KMS-11 (cell line): ENCODE results near the gene XRCC6.
A peak's percentile ranks its signal among the peaks of the same experiment; 100 is the strongest.

Experiments used
- H2AFZ ChIP-seq: fragments of 200-600 bp; sonication (generic); 2 replicates; pipeline ENCODE4 v1.6.1; 2016; ENCODE audit warnings: antibody characterized with exemption, mixed run types, low read depth
- H3K27ac ChIP-seq: fragments of 200-600 bp; sonication (generic); 2 replicates; pipeline ENCODE4 v1.6.1; 2016; ENCODE audit warnings: mild to moderate bottlenecking, mixed run types
- H3K27me3 ChIP-seq: fragments of 200-600 bp; sonication (generic); 2 replicates; pipeline ENCODE4 v1.6.1; 2017; ENCODE audit warnings: mild to moderate bottlenecking, low read depth, mixed run types, moderate library complexity; ENCODE audit not compliant: insufficient read depth
- H3K36me3 ChIP-seq: fragments of 200-600 bp; sonication (generic); 2 replicates; pipeline ENCODE4 v1.6.1; 2017; ENCODE audit warnings: mild to moderate bottlenecking, mixed run types; ENCODE audit not compliant: insufficient read depth
- H3K4me1 ChIP-seq: fragments of 200-600 bp; sonication (generic); 2 replicates; pipeline ENCODE4 v1.6.1; 2016; ENCODE audit warnings: mild to moderate bottlenecking, low read depth, mixed run types; ENCODE audit not compliant: poor library complexity, severe bottlenecking
- H3K4me2 ChIP-seq: fragments of 200-600 bp; sonication (generic); 2 replicates; pipeline ENCODE4 v1.7.0; 2016; ENCODE audit warnings: mild to moderate bottlenecking, mixed run types
- H3K4me3 ChIP-seq: fragments of 200-600 bp; sonication (generic); IDR thresholded peaks from 2 replicates; pipeline ENCODE4 v1.6.1; 2017; ENCODE audit warnings: low read depth, low read length, mixed read lengths; ENCODE audit not compliant: insufficient read depth
- H3K79me2 ChIP-seq: fragments of 200-600 bp; sonication (generic); 2 replicates; pipeline ENCODE4 v1.6.1; 2016; ENCODE audit warnings: low read depth, mixed run types; ENCODE audit not compliant: insufficient read depth
- H3K9ac ChIP-seq: fragments of 200-600 bp; sonication (generic); 2 replicates; pipeline ENCODE4 v1.6.1; 2016; ENCODE audit warnings: mild to moderate bottlenecking, mixed run types
- H4K20me1 ChIP-seq: fragments of 200-600 bp; sonication (generic); 2 replicates; pipeline ENCODE4 v1.6.1; 2016; ENCODE audit warnings: mild to moderate bottlenecking, mixed run types; ENCODE audit not compliant: insufficient read depth
- TF ChIP-seq, protein P1 (sequence below): fragments of 200-600 bp; sonication (generic); conservative IDR thresholded peaks from 2 replicates; pipeline ENCODE4 v1.6.1; 2017; ENCODE audit warnings: low read depth, mild to moderate bottlenecking, antibody characterized with exemption, low read length, moderate library complexity, mixed read lengths

Gene XRCC6

DNA sequence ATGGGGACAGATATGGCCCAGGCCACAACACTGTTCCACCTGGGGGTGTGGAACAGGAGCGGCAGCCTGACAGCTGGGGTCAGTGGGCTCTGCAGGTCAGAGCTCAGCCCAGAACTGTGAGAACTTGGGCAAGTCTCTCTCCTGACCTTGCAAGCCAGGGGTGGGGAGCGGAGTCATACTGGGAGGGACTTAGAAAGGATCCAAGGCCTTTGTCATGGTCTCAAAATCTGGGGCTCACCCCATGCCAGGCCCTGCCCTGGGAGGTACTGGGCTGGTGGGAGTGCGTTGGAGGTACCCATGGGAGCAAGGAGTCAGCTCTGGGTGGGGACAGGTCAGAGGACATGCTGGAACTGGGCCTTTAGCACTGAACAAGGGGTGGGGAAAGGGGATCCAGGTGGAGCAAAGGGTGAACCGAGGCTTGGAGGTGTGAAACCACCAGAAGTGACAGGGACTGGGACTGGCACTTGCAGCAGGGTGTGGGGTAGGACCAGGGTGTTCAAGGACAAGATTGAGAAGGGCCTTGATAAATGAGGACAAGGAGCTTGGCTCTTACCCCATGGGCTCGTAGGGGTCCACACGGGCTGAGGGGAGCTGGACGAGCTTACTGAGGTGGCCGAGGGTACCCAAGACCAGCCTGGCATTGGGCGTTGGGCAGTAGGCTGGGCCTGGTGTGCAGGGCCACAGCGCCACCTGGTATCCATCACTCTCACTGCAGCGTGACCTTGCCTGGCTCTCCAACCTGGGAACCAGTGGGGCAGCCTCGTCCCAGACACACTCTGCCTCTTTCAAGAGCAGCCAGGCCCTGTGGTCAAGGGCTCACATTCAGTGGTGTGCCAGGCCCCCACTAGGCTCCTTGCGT, 24.1 kb upstream of the XRCC6 start:
- Histone ChIP-seq H3K36me3 (no peaks in the 10 kb centered on the region), H2AFZ (no peak overlapping the region), H3K9ac (no peak overlapping the region), H3K4me2 (no peak overlapping the region; the same call in 1 of the 2 replicates), H3K27me3 (no peaks in the 10 kb centered on the region), H3K79me2 (no peaks in the 10 kb centered on the region), H3K27ac (no peak overlapping the region), H4K20me1 (0 out of 2 replicates have a peak, but pooled peaks cover 6% of the 10 kb centered on the region), H3K4me1 (peaks cover 10% of the 10 kb centered on the region), H3K4me3 (no peak overlapping the region)
- TF ChIP-seq, protein P1, sequence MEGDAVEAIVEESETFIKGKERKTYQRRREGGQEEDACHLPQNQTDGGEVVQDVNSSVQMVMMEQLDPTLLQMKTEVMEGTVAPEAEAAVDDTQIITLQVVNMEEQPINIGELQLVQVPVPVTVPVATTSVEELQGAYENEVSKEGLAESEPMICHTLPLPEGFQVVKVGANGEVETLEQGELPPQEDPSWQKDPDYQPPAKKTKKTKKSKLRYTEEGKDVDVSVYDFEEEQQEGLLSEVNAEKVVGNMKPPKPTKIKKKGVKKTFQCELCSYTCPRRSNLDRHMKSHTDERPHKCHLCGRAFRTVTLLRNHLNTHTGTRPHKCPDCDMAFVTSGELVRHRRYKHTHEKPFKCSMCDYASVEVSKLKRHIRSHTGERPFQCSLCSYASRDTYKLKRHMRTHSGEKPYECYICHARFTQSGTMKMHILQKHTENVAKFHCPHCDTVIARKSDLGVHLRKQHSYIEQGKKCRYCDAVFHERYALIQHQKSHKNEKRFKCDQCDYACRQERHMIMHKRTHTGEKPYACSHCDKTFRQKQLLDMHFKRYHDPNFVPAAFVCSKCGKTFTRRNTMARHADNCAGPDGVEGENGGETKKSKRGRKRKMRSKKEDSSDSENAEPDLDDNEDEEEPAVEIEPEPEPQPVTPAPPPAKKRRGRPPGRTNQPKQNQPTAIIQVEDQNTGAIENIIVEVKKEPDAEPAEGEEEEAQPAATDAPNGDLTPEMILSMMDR: peak; percentile 81

- Histone ChIP-seq H3K36me3 (no peaks in the 10 kb centered on the region), H3K27ac (no peak overlapping the region), H3K27me3 (no peaks in the 10 kb centered on the region), H3K4me2 (no peak overlapping the region; the same call in 1 of the 2 replicates), H4K20me1 (0 out of 2 replicates have a peak, but pooled peaks cover 6% of the 10 kb centered on the region), H3K79me2 (no peaks in the 10 kb centered on the region), H3K4me1 (peaks cover 10% of the 10 kb centered on the region), H3K4me3 (no peak overlapping the region), H2AFZ (no peak overlapping the region), H3K9ac (no peak overlapping the region)
- TF ChIP-seq, protein P1: peak; percentile 50; the same call in 1 of the 2 replicates
Observed at GRCh38 chr22:41597635-41597953, 23.5 kb upstream of the XRCC6 start.

- Histone ChIP-seq H3K36me3 (no peaks in the 10 kb centered on the region), H2AFZ (no peak overlapping the region), H3K79me2 (no peaks in the 10 kb centered on the region), H3K4me2 (no peak overlapping the region), H3K9ac (no peak overlapping the region), H4K20me1 (0 out of 2 replicates have a peak, but pooled peaks cover 6% of the 10 kb centered on the region), H3K4me1 (peaks cover 10% of the 10 kb centered on the region), H3K27ac (no peak overlapping the region), H3K27me3 (no peaks in the 10 kb centered on the region; the same call in 1 of the 2 replicates), H3K4me3 (no peak overlapping the region)
- TF ChIP-seq, protein P1: no peak
Observed at GRCh38 chr22:41598081-41598480, 23.0 kb upstream of the XRCC6 start.

DNA sequence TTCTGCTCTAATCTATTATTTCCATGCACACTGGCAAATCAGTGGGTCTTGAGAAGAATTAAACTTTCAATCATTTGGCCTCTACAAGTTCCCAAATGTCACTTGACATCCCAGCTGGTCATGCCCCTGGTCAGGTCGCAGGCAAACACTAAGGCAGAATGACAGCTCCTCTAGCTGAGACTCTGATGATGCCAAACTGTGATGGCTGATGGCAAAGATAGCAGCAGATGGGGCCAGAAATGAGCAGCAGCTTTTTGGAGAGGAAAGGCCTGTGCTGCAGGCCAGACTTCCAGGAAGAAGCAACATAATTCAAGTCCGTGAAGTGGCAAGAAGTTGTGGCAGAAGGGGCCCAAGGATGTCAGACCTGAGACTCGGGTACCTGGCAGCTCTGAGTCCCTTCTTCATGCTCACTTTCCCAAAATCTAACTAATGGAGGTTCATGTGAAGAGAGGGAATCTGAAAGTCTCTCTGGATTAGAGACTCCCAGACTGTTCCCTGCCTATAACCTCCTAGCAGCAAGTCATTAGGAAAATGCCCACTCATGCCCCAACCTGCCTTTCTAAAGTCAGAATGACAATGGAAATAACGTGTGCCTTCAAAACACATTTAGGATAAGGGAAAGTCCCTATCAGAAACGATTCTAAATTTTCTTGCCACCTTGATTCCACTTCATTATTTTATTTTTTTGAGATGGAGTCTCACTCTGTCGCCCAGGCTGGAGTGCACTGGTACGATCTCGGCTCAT, 22.0 kb upstream of the XRCC6 start:
- no peaks in the 10 kb centered on the region; the same call in 1 of the 2 replicates for H3K27me3 ChIP-seq
- no peak overlapping the region for H3K9ac ChIP-seq
- no peak overlapping the region for H3K27ac ChIP-seq

More for the DNA sequence above, 22.0 kb upstream of the XRCC6 start:
- Histone ChIP-seq H3K4me3 (no peak overlapping the region), H3K36me3 (no peaks in the 10 kb centered on the region), H2AFZ (no peak overlapping the region), H3K4me2 (no peak overlapping the region), H3K4me1 (peaks cover 19% of the 10 kb centered on the region), H3K79me2 (no peaks in the 10 kb centered on the region), H4K20me1 (peaks cover 13% of the 10 kb centered on the region; the same call in 1 of the 2 replicates)
- TF ChIP-seq, protein P1: no peak
